Measurements from ENCODE around the gene TOP3B. TPM values are rescaled to one million over a fixed set of nuclear protein-coding genes. Genes with fewer than 3 reads are reported as not detected.

The TOP3B gene
- total and polyA plus RNA-seq, 9 of the 15 experiments (the other 6 are each of a cell fraction or from before 2014, with no cell fraction given), result 3.0 to 188 (median 112) TPM

- H2AFZ ChIP-seq (ENCODE audit: low read depth, low read length), result no peak overlapping the region
- intact Hi-C loops (cut with micrococcal nuclease), result no loop called here
- H3K9me1 ChIP-seq (ENCODE audit: control insufficient read depth, insufficient read depth, low read length), result no peaks in the 10 kb centered on the region
- ATAC-seq, result peak; percentile 4; the same call in 1 of the 3 replicates
- 0 out of 2 replicates have a peak, but pooled peaks cover 6% of the 10 kb centered on the region for H3K9me3 ChIP-seq (replicated peaks; ENCODE audit: control insufficient read depth, insufficient read depth, low read depth, low read length)
- H3K79me2 ChIP-seq (ENCODE audit: control insufficient read depth, insufficient read depth, low read length), result no peaks in the 10 kb centered on the region
- WGBS (ENCODE audit: insufficient coverage, low coverage, missing lambda C conversion rate), result under 1% methylated on average over 2 of the region's 2 CpGs
- POLR2A ChIA-PET, result interaction anchor here (0.6 to 10.2 kb wide), 17 partner anchors 8 to 847 kb away, joined by 3 to 123 read pairs (median 6); partner anchors contain the start of gene TOP3B
- H3K36me3 ChIP-seq (ENCODE audit: control insufficient read depth, insufficient read depth, low read length), result no peaks in the 10 kb centered on the region
- no peak overlapping the region for H3K4me2 ChIP-seq (ENCODE audit: insufficient read depth, low read length)
- no peak overlapping the region for H3K27ac ChIP-seq (ENCODE audit: extremely low read depth, low read depth, low read length)
- in situ Hi-C loops (cut with MboI), result no loop called here
- no TSS peak for BruUV-seq (replicated peaks)
- no peak overlapping the region for H3K9ac ChIP-seq (ENCODE audit: insufficient read depth in 1 of 2, low read depth in 2 of 2, low read length in 2 of 2)
- no peaks in the 10 kb centered on the region for H3K4me1 ChIP-seq (replicated peaks in 1 of 2; ENCODE audit: control insufficient read depth in 2 of 2, insufficient read depth in 2 of 2, low read length in 2 of 2)
- no peaks in the 10 kb centered on the region for H4K20me1 ChIP-seq (replicated peaks; ENCODE audit: control insufficient read depth, insufficient read depth, low read length)
- CTCF ChIA-PET (ENCODE audit: low intra/inter-chr PET ratio), result no interaction called here
- no peak for DNase-seq (ENCODE audit: extremely low read depth in 1 of 4, low spot score in 3 of 4)
- TF ChIP-seq ZNF551 (CRISPR knock-in tag; IDR thresholded peaks at IDR 0.05), result no peak
- 0 out of 2 replicates have a peak, but pooled peaks have one; percentile 14 for TF ChIP-seq ETV1 (tag; conservative IDR thresholded peaks at IDR 0.05; ENCODE audit: low read depth)
- no peak for TF ChIP-seq PHB2 (IDR thresholded peaks at IDR 0.05; ENCODE audit: low read depth)
- TF ChIP-seq BCL6 (CRISPR knock-in tag; IDR thresholded peaks at IDR 0.05), result no peak
- TF ChIP-seq ZNF436 (CRISPR knock-in tag; IDR thresholded peaks at IDR 0.05), result 0 out of 2 replicates have a peak, but pooled peaks have one; percentile 28
- 0 out of 4 replicates have a peak, but pooled peaks of 1 of the 2 experiments have one; percentile 38 for TF ChIP-seq MAZ (CRISPR knock-in tag; conservative IDR thresholded peaks at IDR 0.05 in 1 of 2, IDR thresholded peaks at IDR 0.05 in 1 of 2)
- 0 out of 2 replicates have a peak, but pooled peaks have one; percentile 9 for TF ChIP-seq ZNF717 (CRISPR knock-in tag; IDR thresholded peaks at IDR 0.05)
- no peak for TF ChIP-seq GATAD2B (IDR thresholded peaks at IDR 0.05; ENCODE audit: borderline replicate concordance)
- TF ChIP-seq CBX2 (IDR thresholded peaks at IDR 0.05; ENCODE audit: insufficient read depth, low read length, poor library complexity, severe bottlenecking), result peak; percentile 51
- no peak for TF ChIP-seq ZNF212 (CRISPR knock-in tag; IDR thresholded peaks at IDR 0.05)
- no peak for TF ChIP-seq NONO (IDR thresholded peaks at IDR 0.05; ENCODE audit: low read depth in 2 of 2, low read length in 1 of 2)
- TF ChIP-seq KDM5B (IDR thresholded peaks at IDR 0.05; ENCODE audit: insufficient replicate concordance, low read depth, low read length), result no peak
- TF ChIP-seq ZKSCAN1 (IDR thresholded peaks at IDR 0.05; ENCODE audit: low read depth, low read length), result no peak
- TF ChIP-seq NFIX (CRISPR knock-in tag; IDR thresholded peaks at IDR 0.05; ENCODE audit: low read depth), result no peak
- no peak for TF ChIP-seq MEF2D (tag; conservative IDR thresholded peaks at IDR 0.05; ENCODE audit: low read depth)
- TF ChIP-seq NR1H2 (CRISPR knock-in tag; IDR thresholded peaks at IDR 0.05), result no peak
- TF ChIP-seq ZFP30 (CRISPR knock-in tag; IDR thresholded peaks at IDR 0.05; ENCODE audit: borderline replicate concordance), result 0 out of 2 replicates have a peak, but pooled peaks have one; percentile 3
- no peak overlapping the region for H3K4me3 ChIP-seq
- no peak for FAIRE-seq
- peaks cover 33 to 57% of the 10 kb centered on the region in 2 experiments for H3K27me3 ChIP-seq (ENCODE audit: control insufficient read depth in 2 of 2, insufficient read depth in 2 of 2, low read length in 2 of 2)
These were observed 27.8 kb upstream of the TOP3B start for GRCh38 chr22:22010358-22010757.
